Endothelial cell of umbilical vein (primary cell): ENCODE data around the gene TGDS. TPM values are rescaled to one million over a fixed set of nuclear protein-coding genes. Genes with fewer than 3 reads are reported as not detected.
A peak's percentile ranks its signal among the peaks of the same experiment; 100 is the strongest.

Experiments used
- BruUV-seq: library from RNA; stranded (reverse); fragments of 400-500 nt; replicated peaks from 2 replicates; lab custom pipeline; 2021; lab: Mats Ljungman, UMichigan
- CTCF ChIA-PET: fragments of 300-600, 350-600 bp; sonication (Branson Sonifier 250); formaldehyde crosslinking; loops from one replicate; lab custom pipeline; 2021; ENCODE audit warnings: antibody characterized with exemption, inconsistent platforms; lab: Charles Lee
- POLR2A ChIA-PET: fragments of 300-600, 350-600 bp; sonication (Branson Sonifier 250); formaldehyde crosslinking; loops from one replicate; lab custom pipeline; 2021; ENCODE audit warnings: antibody characterized with exemption, inconsistent platforms; lab: Charles Lee
- DNase-seq: peaks from one replicate; pipeline ENCODE4 v3.0.0-alpha.2; 2011; ENCODE audit warnings: low read depth, low spot score
- FAIRE-seq: peaks from 2 replicates; lab custom pipeline; 2011; peaks lifted over from hg19 to GRCh38; lab: Jason Lieb, UNC
- H2AFZ ChIP-seq: 2 replicates; pipeline ENCODE4 v1.6.0; 2012; ENCODE audit warnings: low read depth, low read length, control low read depth, inconsistent platforms
- H3K27ac ChIP-seq: 2 replicates; pipeline ENCODE4 v1.5.1; 2011; ENCODE audit warnings: low read depth, mild to moderate bottlenecking, control low read depth, low read length, moderate library complexity; ENCODE audit not compliant: insufficient read depth
- H3K27me3 ChIP-seq, 2 experiments: 2 replicates each; pipeline versions ENCODE4 v1.6.0 to v1.6.1; 2011; ENCODE audit warnings: low read length in 2 of 2, mixed read lengths in 1 of 2; ENCODE audit not compliant: control insufficient read depth in 2 of 2, insufficient read depth in 2 of 2
- H3K36me3 ChIP-seq, 2 experiments: 2 replicates in 1 of 2; 3 replicates in 1 of 2; pipeline ENCODE4 v1.5.1; 2011; ENCODE audit warnings: low read length in 2 of 2, mild to moderate bottlenecking in 1 of 2, moderate library complexity in 1 of 2; ENCODE audit not compliant: control insufficient read depth in 2 of 2, insufficient read depth in 2 of 2; ENCODE audit errors: extremely low read depth in 1 of 2
- H3K4me1 ChIP-seq: 3 replicates; pipeline ENCODE4 v1.5.1; 2011; ENCODE audit warnings: mild to moderate bottlenecking, low read length; ENCODE audit not compliant: control insufficient read depth, insufficient read depth; ENCODE audit errors: extremely low read depth
- H3K4me2 ChIP-seq: 2 replicates; pipeline ENCODE4 v1.6.1; 2011; ENCODE audit warnings: low read length, control low read depth, mixed read lengths; ENCODE audit not compliant: insufficient read depth
- H3K4me3 ChIP-seq, 3 experiments: fragments of 200-600 bp in 1 of 3; sonication (generic), shearing (Covaris generic) in 1 of 3; replicated peaks in 1 of 3; 2 replicates each; pipeline ENCODE4 v1.5.1; 2011 to 2016; ENCODE audit warnings: control low read depth in 3 of 3, low read length in 3 of 3, mild to moderate bottlenecking in 2 of 3, inconsistent platforms in 1 of 3, low read depth in 1 of 3, moderate library complexity in 1 of 3; ENCODE audit not compliant: insufficient read depth in 1 of 3
- H3K79me2 ChIP-seq: 2 replicates; pipeline ENCODE4 v1.6.0; 2012; ENCODE audit warnings: low read length, inconsistent platforms; ENCODE audit not compliant: control insufficient read depth, insufficient read depth
- H3K9ac ChIP-seq: replicated peaks from 2 replicates; pipeline ENCODE3; 2011; ENCODE audit warnings: low read length, control low read depth; ENCODE audit not compliant: insufficient read depth; ENCODE audit errors: extremely low read depth
- H3K9me1 ChIP-seq: replicated peaks from 3 replicates; pipeline ENCODE4 v1.6.0; 2011; ENCODE audit warnings: mild to moderate bottlenecking, low read length; ENCODE audit not compliant: control insufficient read depth, insufficient read depth; ENCODE audit errors: extremely low read depth
- H3K9me3 ChIP-seq: replicated peaks from 2 replicates; pipeline ENCODE4 v1.5.1; 2012; ENCODE audit warnings: low read length, inconsistent platforms; ENCODE audit not compliant: control insufficient read depth, insufficient read depth
- H4K20me1 ChIP-seq: replicated peaks from 2 replicates; pipeline ENCODE3; 2011; ENCODE audit warnings: mild to moderate bottlenecking, low read length; ENCODE audit not compliant: control insufficient read depth, insufficient read depth; ENCODE audit errors: extremely low read depth
- EZH2 ChIP-seq: IDR thresholded peaks from 2 replicates; pipeline ENCODE4 v1.6.1; 2012; ENCODE audit warnings: borderline replicate concordance, low read depth, mild to moderate bottlenecking, moderate library complexity, low read length, inconsistent platforms; ENCODE audit not compliant: severe bottlenecking
- FOS ChIP-seq: IDR thresholded peaks from 2 replicates; pipeline ENCODE4 v1.6.1; 2011; ENCODE audit warnings: mild to moderate bottlenecking, low read length, moderate library complexity, borderline replicate concordance; ENCODE audit not compliant: insufficient read depth
- GATA2 ChIP-seq: IDR thresholded peaks from 2 replicates; pipeline ENCODE4 v1.7.0; 2011; ENCODE audit warnings: low read depth, mild to moderate bottlenecking, moderate library complexity, mixed read lengths, low read length; ENCODE audit not compliant: insufficient read length, insufficient read depth
- JUN ChIP-seq: IDR thresholded peaks from 2 replicates; pipeline ENCODE4 v1.6.1; 2011; ENCODE audit warnings: borderline replicate concordance, low read depth; ENCODE audit not compliant: insufficient read length, insufficient read depth
- MYC ChIP-seq: IDR thresholded peaks from one replicate; pipeline ENCODE4 v1.6.1; 2011; ENCODE audit warnings: mild to moderate bottlenecking, low read depth, low read length
- POLR2A ChIP-seq: IDR thresholded peaks from 2 replicates; pipeline ENCODE4 v1.6.1; 2012; ENCODE audit warnings: low read depth, mild to moderate bottlenecking, control low read depth, low read length
- POLR2AphosphoS5 ChIP-seq: IDR thresholded peaks from 2 replicates; pipeline ENCODE4 v1.6.1; 2012; ENCODE audit warnings: low read depth, mild to moderate bottlenecking, control low read depth, low read length, moderate library complexity; ENCODE audit not compliant: insufficient read depth
- dilution Hi-C: fragments of 300-500 bp; cut with MboI; formaldehyde crosslinking; loops from one replicate; pipeline ENCODE4 v1.15.0; 2019; ENCODE audit warnings: low sequenced_read_pairs; ENCODE audit not compliant: extremely low pct_ligation_motif_present
- intact Hi-C: fragments of 100-400 bp; cut with micrococcal nuclease; formaldehyde crosslinking; loops from one replicate; pipeline ENCODE4 v1.10.0; 2022
- polyA plus RNA-seq, 4 experiments: library from polyadenylated mRNA; depleted of rRNA in 3 of 4; stranded (reverse) in 3 of 4; unstranded in 1 of 4; fragments of >200 nt; gene quantifications; 2 replicates each; pipeline versions ENCODE4 v1.2.1 to v1.2.3, GENCODE V29; 2011 to 2012; ENCODE audit warnings: missing spikeins in 1 of 4
- total RNA-seq: library from RNA; stranded (reverse); gene quantifications from 2 replicates; pipeline ENCODE4 v1.2.3, GENCODE V29; 2021
- TF ChIP-seq, protein P1 (sequence below): IDR thresholded peaks from 2 replicates; pipeline ENCODE4 v1.6.1; 2011; ENCODE audit not compliant: insufficient read depth, insufficient read length
- TF ChIP-seq, protein P2 (sequence below), 2 donors: IDR thresholded peaks; 1 replicate in 1 of 2; 2 replicates in 1 of 2; pipeline ENCODE4 v1.5.1; 2011; ENCODE audit warnings: low read length in 2 of 2, mild to moderate bottlenecking in 2 of 2, moderate library complexity in 2 of 2, control low read depth in 1 of 2, inconsistent platforms in 1 of 2, low read depth in 1 of 2; ENCODE audit not compliant: insufficient read depth in 1 of 2; ENCODE audit errors: extremely low read depth in 1 of 2

Gene TGDS
- total and polyA plus RNA-seq, 2 donors (not counting 3 experiments of a cell fraction or from before 2014, with no cell fraction given): 7.3 to 9.3 TPM

DNA sequence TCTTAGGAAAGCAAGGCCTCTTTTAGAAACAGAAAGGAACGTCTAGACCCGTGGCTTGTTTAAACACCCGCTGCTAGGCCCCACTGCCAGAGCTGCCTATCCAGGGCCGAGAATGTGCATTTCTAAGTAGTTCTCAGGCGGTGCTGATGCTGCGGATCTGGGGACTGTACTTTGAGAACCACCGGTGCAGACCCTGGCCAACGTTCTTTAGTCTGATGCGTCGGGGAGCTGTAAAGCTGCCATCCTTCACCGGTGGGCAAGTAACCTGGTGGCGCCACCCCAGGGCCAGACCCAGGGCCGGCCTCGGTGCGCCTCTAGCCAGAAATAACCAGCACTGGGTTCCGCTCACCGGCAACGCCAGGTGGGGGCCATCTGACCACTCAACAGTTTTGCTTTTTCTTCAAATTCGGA, 47.1 kb downstream of the TGDS start:
- H3K9me3 ChIP-seq: no peaks in the 10 kb centered on the region
- peak overlapping the region; percentile 57 to 84 (median 73) for H3K4me3 ChIP-seq
- ChIA-PET POLR2A (interaction anchor here (1.1 kb wide), 1 partner anchor 47 kb away, joined by 4 read pairs; the partner anchor contains the start of gene TGDS), CTCF (interaction anchor here (1.2 to 2.8 kb wide), 8 partner anchors 12 to 607 kb away, joined by 3 to 30 read pairs (median 10); partner anchors contain the start of genes GPR180 and TGDS)
- H3K27ac ChIP-seq: peak overlapping the region; percentile 68
- no peaks in the 10 kb centered on the region for H4K20me1 ChIP-seq
- no peak for FAIRE-seq
- no TSS peak for BruUV-seq
- H3K4me2 ChIP-seq: peak overlapping the region; percentile 89
- H3K27me3 ChIP-seq: no peaks in the 10 kb centered on the region
- DNase-seq: no peak
- peaks cover 6% of the 10 kb centered on the region for H3K4me1 ChIP-seq
- no peak for TF ChIP-seq FOS
- TF ChIP-seq POLR2AphosphoS5: no peak
- TF ChIP-seq, protein P1, sequence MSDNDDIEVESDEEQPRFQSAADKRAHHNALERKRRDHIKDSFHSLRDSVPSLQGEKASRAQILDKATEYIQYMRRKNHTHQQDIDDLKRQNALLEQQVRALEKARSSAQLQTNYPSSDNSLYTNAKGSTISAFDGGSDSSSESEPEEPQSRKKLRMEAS: no peak
- no peak for TF ChIP-seq GATA2
- TF ChIP-seq JUN: no peak
- no peak for TF ChIP-seq MYC
- no peak for TF ChIP-seq POLR2A
- TF ChIP-seq EZH2: no peak
- TF ChIP-seq, protein P2, sequence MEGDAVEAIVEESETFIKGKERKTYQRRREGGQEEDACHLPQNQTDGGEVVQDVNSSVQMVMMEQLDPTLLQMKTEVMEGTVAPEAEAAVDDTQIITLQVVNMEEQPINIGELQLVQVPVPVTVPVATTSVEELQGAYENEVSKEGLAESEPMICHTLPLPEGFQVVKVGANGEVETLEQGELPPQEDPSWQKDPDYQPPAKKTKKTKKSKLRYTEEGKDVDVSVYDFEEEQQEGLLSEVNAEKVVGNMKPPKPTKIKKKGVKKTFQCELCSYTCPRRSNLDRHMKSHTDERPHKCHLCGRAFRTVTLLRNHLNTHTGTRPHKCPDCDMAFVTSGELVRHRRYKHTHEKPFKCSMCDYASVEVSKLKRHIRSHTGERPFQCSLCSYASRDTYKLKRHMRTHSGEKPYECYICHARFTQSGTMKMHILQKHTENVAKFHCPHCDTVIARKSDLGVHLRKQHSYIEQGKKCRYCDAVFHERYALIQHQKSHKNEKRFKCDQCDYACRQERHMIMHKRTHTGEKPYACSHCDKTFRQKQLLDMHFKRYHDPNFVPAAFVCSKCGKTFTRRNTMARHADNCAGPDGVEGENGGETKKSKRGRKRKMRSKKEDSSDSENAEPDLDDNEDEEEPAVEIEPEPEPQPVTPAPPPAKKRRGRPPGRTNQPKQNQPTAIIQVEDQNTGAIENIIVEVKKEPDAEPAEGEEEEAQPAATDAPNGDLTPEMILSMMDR (IDR thresholded peaks at IDR 0.05; ENCODE audit: extremely low read depth in 1 of 2, insufficient read depth in 1 of 2, low read depth in 1 of 2, low read length in 2 of 2): no peak
- no peaks in the 10 kb centered on the region for H3K36me3 ChIP-seq
- peak overlapping the region; percentile 98 for H2AFZ ChIP-seq
- intact Hi-C loops: loop anchor here (1.0 to 5.0 kb wide), 4 partner anchors 47 to 237 kb away; partner anchors contain the start of genes GPR180 and TGDS
- H3K9me1 ChIP-seq: no peaks in the 10 kb centered on the region
- H3K79me2 ChIP-seq: no peaks in the 10 kb centered on the region
- H3K9ac ChIP-seq: peak overlapping the region; percentile 87
- dilution Hi-C loops: no loop called here
